ENCODE results near the gene CDH13. TPM values are rescaled to one million over a fixed set of nuclear protein-coding genes. Genes with fewer than 3 reads are reported as not detected.

The CDH13 gene
- polyA plus RNA-seq, 2 of the 4 experiments (the other 2 are of a cell fraction) = not detected

GRCh38 chr16:83443972-83444371 is 817.2 kb downstream of the CDH13 start:
- Histone ChIP-seq H3K9me3 (no peaks in the 10 kb centered on the region), H3K4me2 (no peak overlapping the region), H3K4me3 (no peak overlapping the region), H3K27ac (no peak overlapping the region), H3K4me1 (no peaks in the 10 kb centered on the region)
- ChIA-PET POLR2A (no interaction called here), CTCF (interaction anchor here (2.0 kb wide), 1 partner anchor 1181 kb away, joined by 11 read pairs; no protein-coding TSS in a partner anchor)
- WGBS (ENCODE audit: missing lambda C conversion rate) = 8% methylated on average over 3 of the region's 3 CpGs
- FAIRE-seq (no peak), DNase-seq (ENCODE audit: low read depth in 1 of 2, low spot score in 1 of 2) (no peak), ATAC-seq (no peak)
- TF ChIP-seq POLR2A (IDR thresholded peaks at IDR 0.05; ENCODE audit: low read length) = no peak
- no peak for TF ChIP-seq SMC3 (IDR thresholded peaks at IDR 0.05)

DNA sequence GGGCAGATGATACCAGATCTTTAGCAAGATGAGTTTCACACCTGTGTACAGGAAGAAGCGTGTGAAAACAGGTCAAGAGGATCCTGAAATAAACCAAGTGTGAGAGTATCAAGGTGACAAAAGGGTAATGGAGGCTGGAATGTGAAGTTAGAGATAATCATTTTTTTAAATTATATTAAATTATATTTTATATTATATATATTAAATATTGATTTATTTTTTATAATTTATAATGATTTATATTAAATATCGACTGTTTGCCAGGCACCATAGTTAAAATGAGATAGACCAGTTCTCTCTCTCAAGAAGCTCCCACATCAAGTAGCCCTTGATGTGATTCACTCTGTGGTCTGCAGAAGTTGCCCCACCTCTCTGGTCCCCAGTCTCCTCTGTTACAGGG is 820.8 kb downstream of the CDH13 start:
- DNase-seq (ENCODE audit: low read depth in 1 of 2, low spot score in 1 of 2) (no peak), FAIRE-seq (no peak), ATAC-seq (no peak)
- TF ChIP-seq POLR2AphosphoS2 (conservative IDR thresholded peaks at IDR 0.05; ENCODE audit: low read length) (no peak), RNF2 (IDR thresholded peaks at IDR 0.05; ENCODE audit: borderline replicate concordance, low read depth) (no peak), HEYL (CRISPR knock-in tag; IDR thresholded peaks at IDR 0.05) (no peak), RARB (CRISPR knock-in tag; IDR thresholded peaks at IDR 0.05) (no peak), JUN (IDR thresholded peaks at IDR 0.05) (no peak), FOSL2 (IDR thresholded peaks at IDR 0.05) (no peak), FOSL2 (CRISPR knock-in tag; IDR thresholded peaks at IDR 0.05) (no peak), ZNF302 (CRISPR knock-in tag; IDR thresholded peaks at IDR 0.05) (no peak), CEBPB (IDR thresholded peaks at IDR 0.05) (no peak), JUNB (IDR thresholded peaks at IDR 0.05) (no peak), KDM1A (IDR thresholded peaks at IDR 0.05; ENCODE audit: low read depth) (no peak), KDM5A (IDR thresholded peaks at IDR 0.05) (no peak), EHMT2 (IDR thresholded peaks at IDR 0.05; ENCODE audit: low read depth) (no peak), SMC3 (IDR thresholded peaks at IDR 0.05) (no peak), MAZ (IDR thresholded peaks at IDR 0.05; ENCODE audit: borderline replicate concordance, low read depth, low read length) (no peak), CHD2 (IDR thresholded peaks at IDR 0.05; ENCODE audit: low read length, partially characterized antibody) (no peak)
- TF ChIP-seq, protein P1, sequence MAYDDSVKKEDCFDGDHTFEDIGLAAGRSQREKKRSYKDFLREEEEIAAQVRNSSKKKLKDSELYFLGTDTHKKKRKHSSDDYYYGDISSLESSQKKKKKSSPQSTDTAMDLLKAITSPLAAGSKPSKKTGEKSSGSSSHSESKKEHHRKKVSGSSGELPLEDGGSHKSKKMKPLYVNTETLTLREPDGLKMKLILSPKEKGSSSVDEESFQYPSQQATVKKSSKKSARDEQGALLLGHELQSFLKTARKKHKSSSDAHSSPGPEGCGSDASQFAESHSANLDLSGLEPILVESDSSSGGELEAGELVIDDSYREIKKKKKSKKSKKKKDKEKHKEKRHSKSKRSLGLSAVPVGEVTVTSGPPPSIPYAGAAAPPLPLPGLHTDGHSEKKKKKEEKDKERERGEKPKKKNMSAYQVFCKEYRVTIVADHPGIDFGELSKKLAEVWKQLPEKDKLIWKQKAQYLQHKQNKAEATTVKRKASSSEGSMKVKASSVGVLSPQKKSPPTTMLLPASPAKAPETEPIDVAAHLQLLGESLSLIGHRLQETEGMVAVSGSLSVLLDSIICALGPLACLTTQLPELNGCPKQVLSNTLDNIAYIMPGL (CRISPR knock-in tag; IDR thresholded peaks at IDR 0.05; ENCODE audit: borderline replicate concordance) = no peak
- TF ChIP-seq, protein P2, sequence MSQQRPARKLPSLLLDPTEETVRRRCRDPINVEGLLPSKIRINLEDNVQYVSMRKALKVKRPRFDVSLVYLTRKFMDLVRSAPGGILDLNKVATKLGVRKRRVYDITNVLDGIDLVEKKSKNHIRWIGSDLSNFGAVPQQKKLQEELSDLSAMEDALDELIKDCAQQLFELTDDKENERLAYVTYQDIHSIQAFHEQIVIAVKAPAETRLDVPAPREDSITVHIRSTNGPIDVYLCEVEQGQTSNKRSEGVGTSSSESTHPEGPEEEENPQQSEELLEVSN (IDR thresholded peaks at IDR 0.05; ENCODE audit: borderline replicate concordance, low read depth) = no peak
- TF ChIP-seq, protein P3, sequence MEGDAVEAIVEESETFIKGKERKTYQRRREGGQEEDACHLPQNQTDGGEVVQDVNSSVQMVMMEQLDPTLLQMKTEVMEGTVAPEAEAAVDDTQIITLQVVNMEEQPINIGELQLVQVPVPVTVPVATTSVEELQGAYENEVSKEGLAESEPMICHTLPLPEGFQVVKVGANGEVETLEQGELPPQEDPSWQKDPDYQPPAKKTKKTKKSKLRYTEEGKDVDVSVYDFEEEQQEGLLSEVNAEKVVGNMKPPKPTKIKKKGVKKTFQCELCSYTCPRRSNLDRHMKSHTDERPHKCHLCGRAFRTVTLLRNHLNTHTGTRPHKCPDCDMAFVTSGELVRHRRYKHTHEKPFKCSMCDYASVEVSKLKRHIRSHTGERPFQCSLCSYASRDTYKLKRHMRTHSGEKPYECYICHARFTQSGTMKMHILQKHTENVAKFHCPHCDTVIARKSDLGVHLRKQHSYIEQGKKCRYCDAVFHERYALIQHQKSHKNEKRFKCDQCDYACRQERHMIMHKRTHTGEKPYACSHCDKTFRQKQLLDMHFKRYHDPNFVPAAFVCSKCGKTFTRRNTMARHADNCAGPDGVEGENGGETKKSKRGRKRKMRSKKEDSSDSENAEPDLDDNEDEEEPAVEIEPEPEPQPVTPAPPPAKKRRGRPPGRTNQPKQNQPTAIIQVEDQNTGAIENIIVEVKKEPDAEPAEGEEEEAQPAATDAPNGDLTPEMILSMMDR (IDR thresholded peaks at IDR 0.05) = no peak
- TF ChIP-seq, protein P4, sequence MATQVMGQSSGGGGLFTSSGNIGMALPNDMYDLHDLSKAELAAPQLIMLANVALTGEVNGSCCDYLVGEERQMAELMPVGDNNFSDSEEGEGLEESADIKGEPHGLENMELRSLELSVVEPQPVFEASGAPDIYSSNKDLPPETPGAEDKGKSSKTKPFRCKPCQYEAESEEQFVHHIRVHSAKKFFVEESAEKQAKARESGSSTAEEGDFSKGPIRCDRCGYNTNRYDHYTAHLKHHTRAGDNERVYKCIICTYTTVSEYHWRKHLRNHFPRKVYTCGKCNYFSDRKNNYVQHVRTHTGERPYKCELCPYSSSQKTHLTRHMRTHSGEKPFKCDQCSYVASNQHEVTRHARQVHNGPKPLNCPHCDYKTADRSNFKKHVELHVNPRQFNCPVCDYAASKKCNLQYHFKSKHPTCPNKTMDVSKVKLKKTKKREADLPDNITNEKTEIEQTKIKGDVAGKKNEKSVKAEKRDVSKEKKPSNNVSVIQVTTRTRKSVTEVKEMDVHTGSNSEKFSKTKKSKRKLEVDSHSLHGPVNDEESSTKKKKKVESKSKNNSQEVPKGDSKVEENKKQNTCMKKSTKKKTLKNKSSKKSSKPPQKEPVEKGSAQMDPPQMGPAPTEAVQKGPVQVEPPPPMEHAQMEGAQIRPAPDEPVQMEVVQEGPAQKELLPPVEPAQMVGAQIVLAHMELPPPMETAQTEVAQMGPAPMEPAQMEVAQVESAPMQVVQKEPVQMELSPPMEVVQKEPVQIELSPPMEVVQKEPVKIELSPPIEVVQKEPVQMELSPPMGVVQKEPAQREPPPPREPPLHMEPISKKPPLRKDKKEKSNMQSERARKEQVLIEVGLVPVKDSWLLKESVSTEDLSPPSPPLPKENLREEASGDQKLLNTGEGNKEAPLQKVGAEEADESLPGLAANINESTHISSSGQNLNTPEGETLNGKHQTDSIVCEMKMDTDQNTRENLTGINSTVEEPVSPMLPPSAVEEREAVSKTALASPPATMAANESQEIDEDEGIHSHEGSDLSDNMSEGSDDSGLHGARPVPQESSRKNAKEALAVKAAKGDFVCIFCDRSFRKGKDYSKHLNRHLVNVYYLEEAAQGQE (IDR thresholded peaks at IDR 0.05) = no peak
- no peaks in the 10 kb centered on the region for H3K9me3 ChIP-seq
- WGBS (ENCODE audit: missing lambda C conversion rate) = 0% methylated on average over 2 of the region's 2 CpGs
- H3K4me2 ChIP-seq = no peak overlapping the region
- H3K4me1 ChIP-seq = no peaks in the 10 kb centered on the region
- H3K4me3 ChIP-seq = no peak overlapping the region
- ChIA-PET CTCF (interaction anchor here (0.8 to 2.2 kb wide), 7 partner anchors 9 to 1184 kb away, joined by 3 to 15 read pairs (median 4); no protein-coding TSS in a partner anchor), POLR2A (no interaction called here)
- H3K27ac ChIP-seq = no peak overlapping the region
